Vagina (tissue), 2 donors: ENCODE results near the gene CEP85.

Experiments
- POLR2A ChIP-seq, 2 donors: fragments of 450-650 bp; IDR thresholded peaks; one replicate each; pipeline ENCODE4 v1.6.1; 2017; ENCODE audit warnings: antibody characterized with exemption in 2 of 2, mild to moderate bottlenecking in 2 of 2, moderate library complexity in 2 of 2
- POLR2AphosphoS5 ChIP-seq, 2 donors: sonication (generic); formaldehyde crosslinking; IDR thresholded peaks; one replicate each; pipeline ENCODE4 v1.9.0; 2017; ENCODE audit warnings: antibody characterized with exemption in 2 of 2, mild to moderate bottlenecking in 2 of 2, low read depth in 1 of 2; ENCODE audit not compliant: insufficient read depth in 1 of 2
- TF ChIP-seq, protein P1 (sequence below), 3 experiments: fragments of 450-650 bp in 2 of 3; fragments of 200-600 bp in 1 of 3; sonication (generic) in 1 of 3; IDR thresholded peaks; one replicate each; pipeline ENCODE4 v1.5.1; 2017 to 2019; ENCODE audit warnings: antibody characterized with exemption in 3 of 3, mild to moderate bottlenecking in 2 of 3, moderate library complexity in 2 of 3

DNA sequence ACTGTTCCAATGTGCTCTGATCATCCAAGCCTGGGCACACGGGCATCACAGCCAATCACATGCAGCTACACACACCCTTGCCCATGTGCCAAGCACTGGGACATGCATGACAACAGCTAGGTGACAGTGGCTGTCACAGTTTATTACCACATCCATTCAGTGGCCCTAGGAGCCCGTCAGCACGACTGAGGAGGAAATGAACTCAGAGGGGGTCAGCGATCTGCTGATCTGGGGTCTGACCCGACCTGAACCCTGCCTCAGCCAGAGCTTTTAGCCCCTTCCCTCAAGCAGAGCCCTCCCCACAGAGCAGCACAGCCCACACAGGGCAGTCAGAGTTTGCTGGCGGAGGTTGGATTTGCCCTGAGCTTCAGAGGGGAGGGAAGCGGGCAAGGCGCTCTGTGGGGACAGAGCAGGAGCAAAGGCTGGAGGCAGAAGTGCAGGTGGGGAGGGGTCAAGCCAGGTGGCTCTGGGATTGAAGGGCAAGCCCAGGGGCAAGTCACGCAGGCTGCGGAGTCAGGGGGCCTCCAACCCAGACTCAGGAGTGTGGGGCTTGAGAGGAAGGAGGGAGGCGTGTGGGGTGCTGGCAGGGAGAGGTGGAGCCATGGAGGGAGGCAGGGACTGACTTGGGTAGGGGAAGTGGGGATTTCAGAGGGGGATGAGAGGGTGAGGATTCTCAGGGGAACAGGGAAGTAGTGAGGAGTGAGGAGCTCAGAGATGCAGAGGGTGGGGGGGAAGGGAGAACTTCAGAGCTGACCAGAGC is 56.3 kb downstream of the CEP85 start:
- no peak for TF ChIP-seq POLR2A (IDR thresholded peaks at IDR 0.05)
- TF ChIP-seq, protein P1, sequence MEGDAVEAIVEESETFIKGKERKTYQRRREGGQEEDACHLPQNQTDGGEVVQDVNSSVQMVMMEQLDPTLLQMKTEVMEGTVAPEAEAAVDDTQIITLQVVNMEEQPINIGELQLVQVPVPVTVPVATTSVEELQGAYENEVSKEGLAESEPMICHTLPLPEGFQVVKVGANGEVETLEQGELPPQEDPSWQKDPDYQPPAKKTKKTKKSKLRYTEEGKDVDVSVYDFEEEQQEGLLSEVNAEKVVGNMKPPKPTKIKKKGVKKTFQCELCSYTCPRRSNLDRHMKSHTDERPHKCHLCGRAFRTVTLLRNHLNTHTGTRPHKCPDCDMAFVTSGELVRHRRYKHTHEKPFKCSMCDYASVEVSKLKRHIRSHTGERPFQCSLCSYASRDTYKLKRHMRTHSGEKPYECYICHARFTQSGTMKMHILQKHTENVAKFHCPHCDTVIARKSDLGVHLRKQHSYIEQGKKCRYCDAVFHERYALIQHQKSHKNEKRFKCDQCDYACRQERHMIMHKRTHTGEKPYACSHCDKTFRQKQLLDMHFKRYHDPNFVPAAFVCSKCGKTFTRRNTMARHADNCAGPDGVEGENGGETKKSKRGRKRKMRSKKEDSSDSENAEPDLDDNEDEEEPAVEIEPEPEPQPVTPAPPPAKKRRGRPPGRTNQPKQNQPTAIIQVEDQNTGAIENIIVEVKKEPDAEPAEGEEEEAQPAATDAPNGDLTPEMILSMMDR (IDR thresholded peaks at IDR 0.05): no peak
- TF ChIP-seq POLR2AphosphoS5 (IDR thresholded peaks at IDR 0.05; ENCODE audit: insufficient read depth in 1 of 2, low read depth in 1 of 2): no peak
